Lower leg skin (tissue), 4 donors: ENCODE data around the gene EPS8L3. TPM values are rescaled to one million over a fixed set of nuclear protein-coding genes. Genes with fewer than 3 reads are reported as not detected.
A peak's percentile ranks its signal among the peaks of the same experiment; 100 is the strongest.
"Not testable (repeated sequence)": the region's sequence is repeated elsewhere in the genome, so short reads cannot be mapped to it uniquely, and the experiment has no call there.

ENCODE experiments used
- DNase-seq, 2 donors: peaks; one replicate each; pipeline ENCODE4 v3.0.0-alpha.2; 2019; ENCODE audit warnings: low spot score in 2 of 2
- H3K4me3 ChIP-seq: fragments of 200-600 bp; sonication (generic); 2 replicates; pipeline ENCODE4 v1.5.1; 2017; ENCODE audit warnings: mild to moderate bottlenecking, low read depth; ENCODE audit not compliant: poor library complexity, severe bottlenecking
- CTCF ChIP-seq, 3 donors: fragments of 450-650 bp; IDR thresholded peaks; one replicate each; pipeline ENCODE4 v1.5.1; 2016; ENCODE audit warnings: antibody characterized with exemption in 3 of 3, mild to moderate bottlenecking in 3 of 3, moderate library complexity in 2 of 3
- POLR2A ChIP-seq, 2 donors: fragments of 450-650 bp; IDR thresholded peaks; one replicate each; pipeline ENCODE4 v1.6.1; 2016 to 2017; ENCODE audit warnings: antibody characterized with exemption in 2 of 2, mild to moderate bottlenecking in 1 of 2, moderate library complexity in 1 of 2
- WGBS, 2 donors: methylation state at CpG; one replicate each; pipeline ENCODE4 v1.1.5; 2018; 5-methylcytosine and 5-hydroxymethylcytosine counted together
- intact Hi-C: fragments of 100-400 bp; cut with DNase I; formaldehyde crosslinking; loops from one replicate; pipeline ENCODE4 v1.15.0; 2023; ENCODE audit warnings: low total_unique reads
- total RNA-seq, 4 donors: library from RNA; depleted of rRNA; stranded (reverse); fragments of >200 nt; gene quantifications; one replicate each; pipeline ENCODE4 v1.1.0, GENCODE V29; 2016

Gene EPS8L3
- total RNA-seq, 4 donors from 2014 or later = not detected

DNA sequence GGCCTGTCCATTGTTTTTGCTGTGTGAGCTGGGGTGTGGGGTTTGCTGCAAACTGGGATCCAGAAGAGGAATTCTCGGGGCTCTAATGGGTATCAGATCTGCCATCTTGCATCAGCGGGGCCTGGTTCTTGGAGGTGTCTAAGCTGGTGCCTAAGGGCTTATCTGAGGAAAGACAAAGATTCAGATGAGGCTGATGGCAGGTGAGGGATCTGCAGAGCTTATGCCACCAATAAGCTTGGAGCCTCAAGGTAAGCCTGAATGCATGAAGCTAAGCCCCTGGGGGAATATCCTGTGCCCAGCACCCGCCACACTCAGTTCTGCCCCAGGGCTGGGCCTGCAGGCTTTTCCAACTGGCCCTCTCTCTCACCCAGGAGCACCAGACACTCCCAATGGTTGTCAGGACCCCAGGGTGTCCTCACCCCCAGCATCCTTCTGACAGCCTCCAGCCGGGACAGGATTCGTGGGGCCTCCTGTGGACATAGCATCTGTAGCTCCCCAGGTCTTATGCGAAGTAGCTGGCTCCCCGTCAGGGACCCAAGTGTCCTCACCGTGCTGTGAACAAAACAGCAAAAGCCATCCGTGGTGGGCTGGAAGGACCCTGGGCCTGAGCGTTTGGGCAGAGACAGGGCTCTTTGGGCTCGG is 13.4 kb downstream of the EPS8L3 start:
- no peak for TF ChIP-seq POLR2A (IDR thresholded peaks at IDR 0.05)
- TF ChIP-seq CTCF (IDR thresholded peaks at IDR 0.05) = no peak
- intact Hi-C loops = no loop called here
- WGBS, 2 donors = 92 to 98% methylated on average over 10 to 11 of the region's 11 CpGs
- H3K4me3 ChIP-seq = no peak overlapping the region
- peak in 1 of 2 donors; percentile 59 for DNase-seq

GRCh38 chr1:109749221-109749620 is 14.5 kb downstream of the EPS8L3 start:
- TF ChIP-seq CTCF (IDR thresholded peaks at IDR 0.05) (no peak), POLR2A (IDR thresholded peaks at IDR 0.05) (no peak)
- no peak overlapping the region for H3K4me3 ChIP-seq
- no peak for DNase-seq
- intact Hi-C loops = no loop called here

DNA sequence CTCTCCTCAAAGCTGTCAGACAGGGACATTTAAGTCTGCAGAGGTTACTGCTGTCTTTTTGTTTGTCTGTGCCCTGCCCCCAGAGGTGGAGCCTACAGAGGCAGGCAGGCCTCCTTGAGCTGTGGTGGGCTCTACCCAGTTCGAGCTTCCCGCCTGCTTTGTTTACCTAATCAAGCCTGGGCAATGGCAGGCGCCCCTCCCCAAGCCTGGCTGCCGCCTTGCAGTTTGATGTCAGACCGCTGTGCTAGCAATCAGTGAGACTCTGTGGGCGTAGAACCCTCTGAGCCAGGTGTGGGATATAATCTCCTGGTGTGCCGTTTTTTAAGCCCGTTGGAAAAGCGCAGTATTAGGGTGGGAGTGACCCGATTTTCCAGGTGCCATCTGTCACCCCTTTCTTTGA is 15.4 kb downstream of the EPS8L3 start:
- intact Hi-C loops, H3K4me3 ChIP-seq: not testable (repeated sequence)
- 89 to 91% methylated on average over 10 of the region's 10 CpGs for WGBS, 2 donors
- DNase-seq = peak in 1 of 2 donors; percentile 56

DNA sequence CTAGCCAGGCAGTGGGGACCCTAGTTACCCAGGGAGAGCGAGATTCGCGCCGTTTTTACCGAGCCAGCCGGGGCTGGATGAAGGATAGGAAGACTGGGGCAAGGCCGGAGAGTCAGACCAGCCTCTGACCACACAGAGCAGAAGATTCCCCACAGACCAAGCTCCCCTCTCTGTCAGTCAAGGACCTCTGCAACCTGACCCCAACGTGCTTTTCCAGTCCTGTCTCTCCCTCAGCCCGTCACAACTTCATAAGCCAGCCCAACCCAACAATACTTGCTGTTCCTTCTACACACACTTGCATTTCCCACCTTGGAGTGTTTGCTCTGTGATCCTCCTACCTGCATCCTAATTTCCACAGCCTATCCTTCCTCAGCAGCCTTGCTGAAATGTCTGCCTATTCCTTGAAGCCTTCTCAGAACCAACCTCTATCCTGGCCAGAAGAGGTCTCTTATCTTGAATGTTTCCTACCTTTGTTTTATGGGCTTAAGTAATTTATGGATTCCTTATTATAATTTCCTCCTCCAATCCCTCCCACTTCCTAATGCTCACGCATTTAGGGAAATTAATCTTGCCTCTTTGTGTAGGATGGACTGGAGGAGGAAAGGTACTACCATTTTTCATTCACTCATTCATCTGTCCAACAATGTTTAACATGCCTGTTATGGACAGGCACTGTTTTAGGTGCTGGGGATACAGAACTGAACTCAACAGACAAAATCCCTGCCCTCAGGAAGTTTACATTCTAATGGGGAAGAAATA is 22.9 kb downstream of the EPS8L3 start, which contains the start of gene GSTM3:
TSS of gene GSTM3 (minus strand) at position 424 of the 759 bp plus-strand sequence. CDS start 751 bp downstream, outside the sequence.
- intact Hi-C loops = no loop called here
- 1 to 6% methylated on average over 9 to 10 of the region's 10 CpGs for WGBS, 2 donors
- peak within 1 kb of the TSS; percentile 68 for H3K4me3 ChIP-seq
- no peak for DNase-seq
- TF ChIP-seq CTCF (IDR thresholded peaks at IDR 0.05) (no peak), POLR2A (IDR thresholded peaks at IDR 0.05) (no peak)

GRCh38 chr1:109739738-109740614 is 23.7 kb downstream of the EPS8L3 start:
- TF ChIP-seq CTCF (IDR thresholded peaks at IDR 0.05) = no peak
- TF ChIP-seq POLR2A (IDR thresholded peaks at IDR 0.05) = no peak
- H3K4me3 ChIP-seq = peak overlapping the region; percentile 68
- peak; percentile 76 to 97 for DNase-seq
- intact Hi-C loops = no loop called here
- 1 to 2% methylated on average over 40 to 79 of the region's 86 CpGs for WGBS, 2 donors
